GM13977 (cell line): ENCODE results near the gene RARB.
A peak's percentile ranks its signal among the peaks of the same experiment; 100 is the strongest.

ENCODE experiments used
- DNase-seq: peaks from one replicate; pipeline ENCODE4 v3.0.0; 2012; ENCODE audit warnings: low spot score
- CTCF ChIP-seq: IDR thresholded peaks from 2 replicates; pipeline ENCODE4 v1.5.1; 2012; ENCODE audit warnings: mild to moderate bottlenecking, control low read depth; ENCODE audit not compliant: insufficient read depth; ENCODE audit errors: extremely low read depth, missing control alignments
- in situ Hi-C: fragments of 300-500 bp; cut with MboI; formaldehyde crosslinking; loops from one replicate; pipeline ENCODE4 v1.12.0; 2022; ENCODE audit warnings: low sequenced_read_pairs, low pct_unique_long_range_greater_than_20kb, mixed read lengths, inconsistent platforms; ENCODE audit not compliant: unreplicated experiment

RARB gene

GRCh38 chr3:25457671-25458419 lies 29.8 kb downstream of the RARB start:
- in situ Hi-C loops, result no loop called here
- no peak for TF ChIP-seq CTCF
- no peak for DNase-seq

GRCh38 chr3:25458420-25458814 lies 30.4 kb downstream of the RARB start:
- DNase-seq, result no peak
- in situ Hi-C loops, result no loop called here

GRCh38 chr3:25460751-25461150 lies 32.7 kb downstream of the RARB start:
- no peak for TF ChIP-seq CTCF
- in situ Hi-C loops, result no loop called here
- DNase-seq, result peak; percentile 54

More at GRCh38 chr3:25458420-25458814, 30.4 kb downstream of the RARB start:
- TF ChIP-seq CTCF, result no peak

GRCh38 chr3:25461946-25462345 lies 33.9 kb downstream of the RARB start:
- in situ Hi-C loops, result no loop called here
- no peak for DNase-seq
- no peak for TF ChIP-seq CTCF

GRCh38 chr3:25462495-25462894 lies 34.4 kb downstream of the RARB start:
- no peak for DNase-seq
- in situ Hi-C loops, result no loop called here
- no peak for TF ChIP-seq CTCF

GRCh38 chr3:25463836-25464418 lies 35.9 kb downstream of the RARB start:
- no peak for DNase-seq
- no peak for TF ChIP-seq CTCF
- in situ Hi-C loops, result no loop called here
